K562 (cell line): Measurements from ENCODE around the gene LIPE. TPM values are rescaled to one million over a fixed set of nuclear protein-coding genes. Genes with fewer than 3 reads are reported as not detected.

ENCODE experiments used
- ATAC-seq: fragments of 200-7000 bp; cut with Tn5 transposase; 3 replicates; pipeline ENCODE4 v1.9.1; 2020; ENCODE audit warnings: moderate library complexity
- BruUV-seq: library from RNA; stranded (reverse); fragments of 400-500 nt; replicated peaks from 2 replicates; lab custom pipeline; 2021; lab: Mats Ljungman, UMichigan
- CTCF ChIA-PET: fragments of 300-600 bp; formaldehyde crosslinking; extraction: SDS; loops from one replicate; lab custom pipeline; 2021; ENCODE audit warnings: low intra/inter-chr PET ratio; lab: Yijun Ruan, JAX
- POLR2A ChIA-PET: fragments of 300-600, 350-650 bp; sonication (Branson Sonifier 250); formaldehyde crosslinking; extraction: SDS; loops from one replicate; lab custom pipeline; 2021; ENCODE audit warnings: antibody characterized with exemption, inconsistent platforms; lab: Yijun Ruan, JAX
- DNase-seq, 4 experiments: peaks; one replicate each; pipeline versions ENCODE4 v3.0.0 to v3.0.0-alpha.2; 2011 to 2018; ENCODE audit warnings: low spot score in 3 of 4, mixed read lengths in 3 of 4; ENCODE audit errors: extremely low read depth in 1 of 4
- FAIRE-seq: peaks from 2 replicates; lab custom pipeline; 2011; peaks lifted over from hg19 to GRCh38; lab: Jason Lieb, UNC
- H2AFZ ChIP-seq: 2 replicates; pipeline ENCODE4 v1.6.0; 2011; ENCODE audit warnings: low read depth, low read length, control low read depth, inconsistent platforms
- H3K27ac ChIP-seq: fragments of 200-600 bp; 3 replicates; pipeline ENCODE4 v1.8.0; 2011; ENCODE audit warnings: low read depth, mild to moderate bottlenecking, control low read depth, inconsistent platforms, low read length, moderate library complexity, mixed read lengths; ENCODE audit errors: extremely low read depth
- H3K27me3 ChIP-seq, 2 experiments: fragments of 300-600 bp in 1 of 2; 2 replicates in 1 of 2; 3 replicates in 1 of 2; pipeline versions ENCODE4 v1.6.0 to v1.8.0; 2011; ENCODE audit warnings: inconsistent platforms in 2 of 2, low read length in 2 of 2, mild to moderate bottlenecking in 1 of 2, mixed read lengths in 1 of 2, moderate library complexity in 1 of 2; ENCODE audit not compliant: control insufficient read depth in 2 of 2, insufficient read depth in 2 of 2
- H3K36me3 ChIP-seq: fragments of 300-600 bp; 3 replicates; pipeline ENCODE4 v1.8.0; 2011; ENCODE audit warnings: mild to moderate bottlenecking, low read length, inconsistent platforms; ENCODE audit not compliant: control insufficient read depth, insufficient read depth
- H3K4me1 ChIP-seq, 2 experiments: fragments of 200-600 bp in 1 of 2; replicated peaks in 1 of 2; 2 replicates in 1 of 2; 3 replicates in 1 of 2; pipeline versions ENCODE4 v1.5.1 to v1.8.0; 2011; ENCODE audit warnings: inconsistent platforms in 2 of 2, low read length in 2 of 2, mild to moderate bottlenecking in 1 of 2, mixed read lengths in 1 of 2, moderate library complexity in 1 of 2; ENCODE audit not compliant: control insufficient read depth in 2 of 2, insufficient read depth in 2 of 2
- H3K4me2 ChIP-seq: 2 replicates; pipeline ENCODE4 v1.6.1; 2011; ENCODE audit warnings: low read length, control low read depth, inconsistent platforms, mixed read lengths; ENCODE audit not compliant: insufficient read depth
- H3K4me3 ChIP-seq: fragments of 200-600 bp; sonication (generic), shearing (Covaris generic); 2 replicates; pipeline ENCODE4 v1.5.1; 2016; ENCODE audit warnings: control low read depth, inconsistent platforms
- H3K79me2 ChIP-seq: fragments of 200-600 bp; 3 replicates; pipeline ENCODE4 v1.8.0; 2011; ENCODE audit warnings: low read length, inconsistent platforms; ENCODE audit not compliant: control insufficient read depth, insufficient read depth
- H3K9ac ChIP-seq, 2 experiments: 2 replicates each; pipeline versions ENCODE4 v1.6.0 to v1.6.1; 2011; ENCODE audit warnings: low read depth in 2 of 2, low read length in 2 of 2, control low read depth in 1 of 2, inconsistent platforms in 1 of 2, mild to moderate bottlenecking in 1 of 2, mixed read lengths in 1 of 2; ENCODE audit not compliant: insufficient read depth in 1 of 2
- H3K9me1 ChIP-seq: one replicate; pipeline ENCODE4 v1.6.0; 2011; ENCODE audit warnings: inconsistent platforms, mild to moderate bottlenecking, low read length, moderate library complexity; ENCODE audit not compliant: control insufficient read depth, insufficient read depth
- H3K9me3 ChIP-seq: replicated peaks from 2 replicates; pipeline ENCODE4 v1.5.1; 2011; ENCODE audit warnings: low read depth, low read length, inconsistent platforms; ENCODE audit not compliant: control insufficient read depth, insufficient read depth
- H4K20me1 ChIP-seq: replicated peaks from 2 replicates; pipeline ENCODE4 v1.6.1; 2011; ENCODE audit warnings: low read length, inconsistent platforms, mixed read lengths; ENCODE audit not compliant: control insufficient read depth, insufficient read depth
- CTCF ChIP-seq, 3 experiments: IDR thresholded peaks in 2 of 3; conservative IDR thresholded peaks in 1 of 3; 2 replicates each; pipeline ENCODE4 v1.5.1; 2011 to 2012; ENCODE audit warnings: low read length in 3 of 3, mild to moderate bottlenecking in 3 of 3, control low read depth in 2 of 3, improper control_type of control experiment in 1 of 3, inconsistent platforms in 1 of 3, low read depth in 1 of 3, mixed read lengths in 1 of 3, moderate library complexity in 1 of 3; ENCODE audit not compliant: insufficient read depth in 2 of 3
- MXI1 ChIP-seq: IDR thresholded peaks from 2 replicates; pipeline ENCODE4 v1.6.1; 2011; ENCODE audit warnings: low read depth, mild to moderate bottlenecking, improper control_type of control experiment, low read length
- RBFOX2 ChIP-seq: fragments of 200-400 bp; formaldehyde crosslinking; IDR thresholded peaks from 2 replicates; pipeline ENCODE4 v1.6.1; 2017; ENCODE audit warnings: low read depth, mild to moderate bottlenecking, low read length, moderate library complexity
- SAFB ChIP-seq: fragments of 200-400 bp; formaldehyde crosslinking; IDR thresholded peaks from 2 replicates; pipeline ENCODE4 v1.6.1; 2017; ENCODE audit warnings: low read depth, low read length, borderline replicate concordance
- U2AF2 ChIP-seq: fragments of 200-400 bp; formaldehyde crosslinking; optimal IDR thresholded peaks from 2 replicates; pipeline ENCODE3; 2017; ENCODE audit warnings: low read depth, mild to moderate bottlenecking, low read length
- WGBS: fragments of 100-300 bp; shearing (Covaris generic); methylation state at CpG from one replicate; pipeline ENCODE4 v1.1.6; 2016; ENCODE audit warnings: low coverage, mixed read lengths; ENCODE audit not compliant: insufficient coverage; ENCODE audit errors: missing lambda C conversion rate; 5-methylcytosine and 5-hydroxymethylcytosine counted together
- in situ Hi-C: fragments of 300-500 bp; cut with MboI; formaldehyde crosslinking; loops from 4 replicates; pipeline ENCODE4 v1.15.0; 2018; ENCODE audit warnings: inconsistent platforms, mixed read lengths
- intact Hi-C: fragments of 100-400 bp; cut with micrococcal nuclease; formaldehyde crosslinking; loops from 2 replicates; pipeline ENCODE4 v1.14.2; 2022
- polyA plus RNA-seq, 8 experiments: library from polyadenylated mRNA; depleted of rRNA in 4 of 8; stranded (reverse) in 5 of 8; unstranded in 3 of 8; fragments of >200 nt; fragmentation: Nextera tagmentation in 2 of 8; fragmentation: Illumina TruSeq in 1 of 8; extraction: Ambion mirVana in 2 of 8; extraction: Trizol in 1 of 8; gene quantifications; 2 replicates each; pipeline versions ENCODE4 v1.2.1 to v1.2.3, GENCODE V29; 2011 to 2014; ENCODE audit warnings: inconsistent platforms in 1 of 8, missing spikeins in 1 of 8
- total RNA-seq, 7 experiments: library from RNA; depleted of rRNA in 6 of 7; stranded (reverse); fragments of >200 nt in 6 of 7; fragmentation: Illumina TruSeq in 2 of 7; extraction: Trizol in 2 of 7; gene quantifications; 2 replicates each; pipeline versions ENCODE4 v1.2.1 to v1.2.3, GENCODE V29; 2011 to 2021; ENCODE audit warnings: low replicate concordance in 1 of 7

The LIPE gene
- total and polyA plus RNA-seq, 9 of the 15 experiments (the other 6 are each of a cell fraction or from before 2014, with no cell fraction given): 0.22 TPM; not detected in 8

- no peaks in the 10 kb centered on the region for H4K20me1 ChIP-seq
- no TSS peak for BruUV-seq
- no peaks in the 10 kb centered on the region; the same call in 2 of the 3 replicates for H3K36me3 ChIP-seq
- no peaks in the 10 kb centered on the region for H3K9me3 ChIP-seq
- ChIA-PET POLR2A (no interaction called here), CTCF (no interaction called here)
- no peak for DNase-seq
- no peaks in the 10 kb centered on the region for H3K27me3 ChIP-seq
- H3K4me2 ChIP-seq: no peak overlapping the region
- FAIRE-seq: no peak
- no peak overlapping the region for H3K27ac ChIP-seq
- H2AFZ ChIP-seq: no peak overlapping the region
- ATAC-seq: no peak
- H3K9me1 ChIP-seq: no peaks in the 10 kb centered on the region
- peaks cover 0 to 46% of the 10 kb centered on the region in 2 experiments; a peak in 3 of 5 replicates for H3K4me1 ChIP-seq
- in situ Hi-C loops (no loop called here), intact Hi-C loops (no loop called here)
- WGBS: 69% methylated on average over 6 of the region's 12 CpGs
- H3K79me2 ChIP-seq: no peaks in the 10 kb centered on the region
- H3K4me3 ChIP-seq: no peak overlapping the region
- no peak for TF ChIP-seq RBFOX2
- TF ChIP-seq SAFB: no peak
- TF ChIP-seq U2AF2: no peak
- peak overlapping the region in 1 of 2 experiments; percentile 7; a peak in 1 of 4 replicates for H3K9ac ChIP-seq
These were observed 56.5 kb downstream of the LIPE start for GRCh38 chr19:42370626-42371175.

- ChIA-PET CTCF (no interaction called here), POLR2A (no interaction called here)
- Histone ChIP-seq H3K36me3 (no peaks in the 10 kb centered on the region; the same call in 2 of the 3 replicates), H3K27ac (no peak overlapping the region), H3K4me2 (no peak overlapping the region), H3K4me1 (peaks cover 0 to 43% of the 10 kb centered on the region in 2 experiments; a peak in 3 of 5 replicates), H3K27me3 (no peaks in the 10 kb centered on the region), H2AFZ (no peak overlapping the region), H3K9me3 (no peaks in the 10 kb centered on the region), H3K9ac (peak overlapping the region in 1 of 2 experiments; percentile 7; a peak in 2 of 4 replicates), H3K4me3 (no peak overlapping the region), H3K9me1 (no peaks in the 10 kb centered on the region), H4K20me1 (no peaks in the 10 kb centered on the region), H3K79me2 (no peaks in the 10 kb centered on the region)
- in situ Hi-C loops (no loop called here), intact Hi-C loops (no loop called here)
- DNase-seq (peak in 2 of 4 experiments; percentile 31 to 49), ATAC-seq (peak; percentile 25; the same call in 1 of the 3 replicates), FAIRE-seq (no peak)
- TF ChIP-seq CTCF (IDR thresholded peaks at IDR 0.05 in 2 of 3, conservative IDR thresholded peaks at IDR 0.05 in 1 of 3; ENCODE audit: insufficient read depth in 2 of 3, low read depth in 1 of 3, low read length in 3 of 3) (0 out of 6 replicates have a peak, but pooled peaks of 1 of the 3 experiments have one; percentile 6), MXI1 (no peak)
- BruUV-seq: no TSS peak
- WGBS: 23% methylated on average over 9 of the region's 9 CpGs
These were observed 57.1 kb downstream of the LIPE start for GRCh38 chr19:42370068-42370520.
